Subcutaneous adipose tissue (tissue), 4 donors: ENCODE results near the gene WASHC4. TPM values are rescaled to one million over a fixed set of nuclear protein-coding genes. Genes with fewer than 3 reads are reported as not detected.

Source experiments
- CTCF ChIP-seq: fragments of 450-650 bp; IDR thresholded peaks from one replicate; pipeline ENCODE4 v1.5.1; 2016; ENCODE audit warnings: low read depth, mild to moderate bottlenecking, control low read depth, antibody characterized with exemption, moderate library complexity
- total RNA-seq, 4 donors: library from RNA; depleted of rRNA; stranded (reverse); fragments of >200 nt; gene quantifications; one replicate each; pipeline ENCODE4 v1.1.0, GENCODE V29; 2016

WASHC4 gene
- total RNA-seq, 4 donors from 2014 or later, result 77.6 to 132 (median 118) TPM

GRCh38 chr12:105083551-105084105, 23.9 kb upstream of the WASHC4 start:
- TF ChIP-seq CTCF, result no peak

GRCh38 chr12:105084251-105085250, 23.0 kb upstream of the WASHC4 start, which contains the start of gene ALDH1L2:
ALDH1L2 (minus strand) TSS chr12:105084458; CDS start chr12:105084436, 22 bp downstream.
- TF ChIP-seq CTCF, result no peak

GRCh38 chr12:105085501-105085900, 22.0 kb upstream of the WASHC4 start:
- no peak for TF ChIP-seq CTCF

- TF ChIP-seq CTCF, result no peak
Observed at GRCh38 chr12:105089817-105090216, 17.7 kb upstream of the WASHC4 start.

GRCh38 chr12:105090361-105090760, 17.2 kb upstream of the WASHC4 start:
- TF ChIP-seq CTCF, result no peak

- no peak for TF ChIP-seq CTCF
Observed at GRCh38 chr12:105091476-105092206, 15.9 kb upstream of the WASHC4 start.

- TF ChIP-seq CTCF, result no peak
Observed at GRCh38 chr12:105092336-105092735, 15.2 kb upstream of the WASHC4 start.
